ENCODE data around the gene METRN. TPM values are rescaled to one million over a fixed set of nuclear protein-coding genes. Genes with fewer than 3 reads are reported as not detected.
"Not testable (repeated sequence)": the region's sequence is repeated elsewhere in the genome, so short reads cannot be mapped to it uniquely, and the experiment has no call there.

The METRN gene
- total RNA-seq, 4 donors from 2014 or later, result 51.0 to 109 (median 57.0) TPM

DNA sequence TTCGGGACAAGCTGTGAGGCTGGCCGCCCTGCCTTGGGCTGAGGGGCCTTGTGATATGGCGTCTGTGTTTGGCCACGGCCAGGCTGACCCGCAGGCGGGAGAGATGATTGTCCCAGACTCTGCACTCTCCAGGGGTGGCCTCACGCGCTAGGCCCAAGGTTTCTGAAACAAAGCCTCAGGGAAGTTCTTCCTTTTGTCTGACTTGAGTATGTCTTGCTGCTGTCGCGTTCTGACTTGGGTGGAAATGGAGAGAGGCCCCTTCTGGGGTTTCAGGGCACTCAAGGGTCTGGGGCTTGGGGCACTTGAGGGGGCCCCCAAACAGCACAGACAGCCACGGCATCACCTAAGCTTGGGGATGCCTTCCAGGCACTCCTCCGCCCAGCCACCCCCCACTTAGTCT is 3.8 kb upstream of the METRN start:
- no peak for DNase-seq
- intact Hi-C loops (cut with DNase I), result loop anchor here (2.0 to 10.0 kb wide), 2 partner anchors 74 to 344 kb away; no protein-coding TSS in a partner anchor
- peaks cover 8 to 12% of the 10 kb centered on the region in 2 donors for H3K4me1 ChIP-seq
- H3K27me3 ChIP-seq, result peaks cover 4% of the 10 kb centered on the region
- H3K27ac ChIP-seq, result no peak overlapping the region
- H3K36me3 ChIP-seq, result no peaks in the 10 kb centered on the region
- WGBS, 2 donors, result 70 to 80% methylated on average over 9 of the region's 12 CpGs
- H3K4me3 ChIP-seq (replicated peaks in 1 of 3), result no peak overlapping the region
- no peaks in the 10 kb centered on the region for H3K9me3 ChIP-seq
- no peak for TF ChIP-seq POLR2A (IDR thresholded peaks at IDR 0.05)
- TF ChIP-seq, protein P1, sequence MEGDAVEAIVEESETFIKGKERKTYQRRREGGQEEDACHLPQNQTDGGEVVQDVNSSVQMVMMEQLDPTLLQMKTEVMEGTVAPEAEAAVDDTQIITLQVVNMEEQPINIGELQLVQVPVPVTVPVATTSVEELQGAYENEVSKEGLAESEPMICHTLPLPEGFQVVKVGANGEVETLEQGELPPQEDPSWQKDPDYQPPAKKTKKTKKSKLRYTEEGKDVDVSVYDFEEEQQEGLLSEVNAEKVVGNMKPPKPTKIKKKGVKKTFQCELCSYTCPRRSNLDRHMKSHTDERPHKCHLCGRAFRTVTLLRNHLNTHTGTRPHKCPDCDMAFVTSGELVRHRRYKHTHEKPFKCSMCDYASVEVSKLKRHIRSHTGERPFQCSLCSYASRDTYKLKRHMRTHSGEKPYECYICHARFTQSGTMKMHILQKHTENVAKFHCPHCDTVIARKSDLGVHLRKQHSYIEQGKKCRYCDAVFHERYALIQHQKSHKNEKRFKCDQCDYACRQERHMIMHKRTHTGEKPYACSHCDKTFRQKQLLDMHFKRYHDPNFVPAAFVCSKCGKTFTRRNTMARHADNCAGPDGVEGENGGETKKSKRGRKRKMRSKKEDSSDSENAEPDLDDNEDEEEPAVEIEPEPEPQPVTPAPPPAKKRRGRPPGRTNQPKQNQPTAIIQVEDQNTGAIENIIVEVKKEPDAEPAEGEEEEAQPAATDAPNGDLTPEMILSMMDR (IDR thresholded peaks at IDR 0.05), result no peak

DNA sequence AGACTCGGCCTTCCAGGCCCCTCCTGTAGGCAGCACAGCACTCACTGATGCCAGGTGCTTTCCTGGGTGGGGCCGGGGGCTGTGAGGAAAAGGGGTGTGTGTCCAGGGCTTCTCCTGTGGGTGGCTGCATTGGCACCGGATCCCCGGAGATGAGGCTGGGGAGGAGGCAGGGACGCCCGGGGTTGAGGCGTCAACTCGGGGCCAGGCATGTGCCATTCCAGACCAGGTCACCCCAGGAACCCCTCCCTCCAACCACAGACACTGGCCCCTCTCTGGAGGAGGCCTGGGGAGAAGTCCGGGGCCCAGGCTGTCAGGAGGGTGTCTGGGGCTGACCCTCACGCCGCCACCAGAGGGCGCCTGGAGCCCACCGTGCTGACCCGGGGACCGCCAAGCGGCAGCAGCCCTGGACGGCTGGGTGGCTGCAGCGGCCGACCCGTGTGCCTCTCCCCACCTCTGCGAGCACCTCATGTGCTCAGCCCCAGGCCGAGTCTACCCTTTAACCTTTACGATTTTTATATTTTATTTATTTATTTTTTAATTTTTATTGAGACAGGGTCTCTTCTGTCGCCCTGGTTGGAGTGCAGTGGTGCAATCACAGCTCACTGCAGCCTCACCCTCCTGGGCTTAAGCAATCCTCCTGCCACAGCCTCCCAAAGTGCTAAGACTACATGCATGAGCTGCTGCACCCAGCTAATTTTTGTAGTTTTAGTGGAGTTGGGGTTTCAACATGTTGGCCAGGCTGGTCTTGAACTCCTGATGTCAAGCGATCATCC is 3.2 kb upstream of the METRN start:
- DNase-seq, result peak; percentile 71 to 73
- Histone ChIP-seq H3K9me3 (no peaks in the 10 kb centered on the region), H3K27ac (no peak overlapping the region), H3K4me3 (replicated peaks in 1 of 3) (no peak overlapping the region), H3K4me1 (peaks cover 15 to 19% of the 10 kb centered on the region in 2 donors), H3K36me3 (no peaks in the 10 kb centered on the region), H3K27me3 (no peaks in the 10 kb centered on the region)
- WGBS, 2 donors, result 12 to 14% methylated on average over 21 to 22 of the region's 25 CpGs
- intact Hi-C loops (cut with DNase I), result loop anchor here (2.0 to 10.0 kb wide), 2 partner anchors 73 to 343 kb away; no protein-coding TSS in a partner anchor
- TF ChIP-seq, protein P1 (IDR thresholded peaks at IDR 0.05), result peak; percentile 69 to 95 (median 88)
- TF ChIP-seq POLR2A (IDR thresholded peaks at IDR 0.05), result no peak

DNA sequence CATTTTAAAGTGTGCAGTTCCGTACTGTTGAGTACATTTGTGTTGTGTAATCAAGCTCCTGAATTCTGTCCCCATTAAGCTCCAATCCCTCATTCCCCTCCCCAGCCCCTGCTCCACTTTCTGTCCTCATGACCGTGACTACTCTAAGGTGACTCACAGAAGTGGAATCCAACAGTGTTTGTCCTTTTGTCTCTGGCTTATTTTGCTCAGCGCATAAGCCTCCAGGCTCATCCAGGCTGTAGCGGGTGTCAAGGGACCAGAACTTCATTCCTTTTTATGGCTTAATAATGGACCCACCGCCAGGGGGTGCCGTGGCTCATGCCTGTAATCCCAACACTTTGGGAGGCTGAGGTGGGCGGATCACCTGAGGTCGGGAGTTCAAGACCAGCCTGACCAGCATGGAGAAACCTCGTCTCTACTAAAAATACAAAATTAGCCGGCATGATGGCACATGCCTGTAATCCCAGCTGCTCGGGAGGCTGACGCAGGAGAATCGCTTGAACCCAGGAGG is 2.1 kb upstream of the METRN start:
- TF ChIP-seq, protein P1 (IDR thresholded peaks at IDR 0.05), result peak in 2 of 6 experiments; percentile 9 to 21
- 54% methylated on average over 13 of the region's 13 CpGs for WGBS, 2 donors
- not testable (repeated sequence) for H3K36me3 ChIP-seq; DNase-seq; H3K4me3 ChIP-seq (replicated peaks in 1 of 3); H3K27me3 ChIP-seq; H3K27ac ChIP-seq; H3K9me3 ChIP-seq
- H3K4me1 ChIP-seq, result peaks cover 15 to 22% of the 10 kb centered on the region in 2 donors
- intact Hi-C loops (cut with DNase I), result loop anchor here (10.0 kb wide), 1 partner anchor 342 kb away; no protein-coding TSS in a partner anchor

DNA sequence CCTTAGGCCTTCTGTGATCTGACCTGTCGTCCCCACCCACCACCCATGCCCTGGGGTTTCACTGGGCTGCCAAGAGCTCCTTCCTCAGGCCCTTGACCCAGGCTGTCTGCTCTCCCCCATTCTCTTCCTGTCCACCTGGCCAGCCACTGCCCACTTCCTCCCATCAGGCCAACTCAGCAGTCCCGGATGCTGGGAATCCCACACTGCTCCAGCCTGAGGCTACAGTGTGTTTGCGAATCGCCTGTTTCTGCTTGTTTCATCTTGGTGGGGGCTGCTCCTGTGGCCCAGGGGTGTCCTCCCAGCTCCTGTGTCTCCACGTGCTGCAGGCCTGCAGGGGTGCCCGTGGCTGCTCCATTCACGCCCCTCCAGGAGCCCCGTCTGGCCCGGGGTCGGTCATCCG is 839 bp upstream of the METRN start:
- Histone ChIP-seq H3K4me3 (replicated peaks in 1 of 3) (peak overlapping the region in 1 of 3 donors; percentile 31), H3K9me3 (no peaks in the 10 kb centered on the region), H3K27me3 (no peaks in the 10 kb centered on the region), H3K27ac (no peak overlapping the region), H3K36me3 (no peaks in the 10 kb centered on the region), H3K4me1 (peaks cover 15 to 33% of the 10 kb centered on the region in 2 donors)
- no peak for TF ChIP-seq POLR2A (IDR thresholded peaks at IDR 0.05)
- TF ChIP-seq, protein P1 (IDR thresholded peaks at IDR 0.05), result no peak
- intact Hi-C loops (cut with DNase I), result loop anchor here (10.0 kb wide), 1 partner anchor 341 kb away; no protein-coding TSS in a partner anchor
- 62 to 64% methylated on average over 9 to 10 of the region's 11 CpGs for WGBS, 2 donors
- no peak for DNase-seq
